Left ventricle myocardium inferior (tissue), 1 donor: ENCODE measurements around the gene COL25A1. TPM values are rescaled to one million over a fixed set of nuclear protein-coding genes. Genes with fewer than 3 reads are reported as not detected.

Experiments
- DNase-seq: peaks from one replicate; pipeline ENCODE4 v3.0.0-alpha.2; 2020
- H3K27ac ChIP-seq: fragments of 200-600 bp; replicated peaks from 2 replicates; pipeline ENCODE4 v1.8.0; 2021
- H3K27me3 ChIP-seq: fragments of 200-600 bp; 2 replicates; pipeline ENCODE4 v1.8.0; 2021; ENCODE audit warnings: low read depth
- H3K36me3 ChIP-seq: fragments of 200-600 bp; 2 replicates; pipeline ENCODE4 v1.8.0; 2021
- H3K4me1 ChIP-seq: fragments of 200-600 bp; 2 replicates; pipeline ENCODE4 v1.8.0; 2021
- H3K4me3 ChIP-seq: fragments of 200-600 bp; 2 replicates; pipeline ENCODE4 v1.8.0; 2021; ENCODE audit warnings: mild to moderate bottlenecking, moderate library complexity
- H3K9me3 ChIP-seq: fragments of 200-600 bp; replicated peaks from 2 replicates; pipeline ENCODE4 v1.8.0; 2021
- CTCF ChIP-seq: fragments of 200-600 bp; IDR thresholded peaks from 2 replicates; pipeline ENCODE4 v1.8.0; 2021; ENCODE audit warnings: antibody characterized with exemption, mild to moderate bottlenecking, borderline replicate concordance
- intact Hi-C: fragments of 100-400 bp; cut with micrococcal nuclease; formaldehyde crosslinking; loops from one replicate; pipeline ENCODE4 v1.11.0; 2022
- total RNA-seq: library from RNA; stranded (reverse); fragmentation: NEBNext Ultra II Directional; extraction: Animal tissue kit (Norgen Biotek cat#: 25700); gene quantifications from one replicate; pipeline ENCODE4 v1.2.1, GENCODE V29; 2021
- donor health status: DM: no; HTN: yes; CAD: no; lungs with severe emphysema.

Gene COL25A1
- total RNA-seq, 1 donor from 2014 or later = 0.77 TPM

GRCh38 chr4:109156356-109156755 lies 146.1 kb downstream of the COL25A1 start:
- TF ChIP-seq CTCF = no peak
- Histone ChIP-seq H3K9me3 (no peaks in the 10 kb centered on the region), H3K27me3 (no peaks in the 10 kb centered on the region), H3K4me1 (no peaks in the 10 kb centered on the region), H3K27ac (no peak overlapping the region), H3K36me3 (no peaks in the 10 kb centered on the region), H3K4me3 (no peak overlapping the region)
- DNase-seq = no peak
- intact Hi-C loops = no loop called here

- intact Hi-C loops = no loop called here
- Histone ChIP-seq H3K9me3 (no peaks in the 10 kb centered on the region), H3K4me1 (no peaks in the 10 kb centered on the region), H3K27me3 (no peaks in the 10 kb centered on the region), H3K27ac (no peak overlapping the region), H3K4me3 (no peak overlapping the region), H3K36me3 (no peaks in the 10 kb centered on the region)
- TF ChIP-seq CTCF = no peak
- no peak for DNase-seq
Observed at GRCh38 chr4:109155682-109156283, 146.7 kb downstream of the COL25A1 start.

- no peaks in the 10 kb centered on the region for H3K9me3 ChIP-seq
- TF ChIP-seq CTCF = no peak
- H3K36me3 ChIP-seq = no peaks in the 10 kb centered on the region
- H3K4me1 ChIP-seq = no peaks in the 10 kb centered on the region
- DNase-seq = no peak
- intact Hi-C loops = no loop called here
- no peak overlapping the region for H3K27ac ChIP-seq
- no peak overlapping the region for H3K4me3 ChIP-seq
- no peaks in the 10 kb centered on the region for H3K27me3 ChIP-seq
Observed at GRCh38 chr4:109155084-109155483, 147.4 kb downstream of the COL25A1 start.

GRCh38 chr4:109154424-109154823 lies 148.0 kb downstream of the COL25A1 start:
- intact Hi-C loops = no loop called here
- no peak overlapping the region for H3K27ac ChIP-seq
- TF ChIP-seq CTCF = no peak
- DNase-seq = no peak
- no peak overlapping the region for H3K4me3 ChIP-seq
- H3K27me3 ChIP-seq = no peaks in the 10 kb centered on the region
- no peaks in the 10 kb centered on the region for H3K36me3 ChIP-seq
- no peaks in the 10 kb centered on the region for H3K9me3 ChIP-seq
- H3K4me1 ChIP-seq = no peaks in the 10 kb centered on the region

- no peaks in the 10 kb centered on the region for H3K4me1 ChIP-seq
- H3K27ac ChIP-seq = no peak overlapping the region
- H3K9me3 ChIP-seq = no peaks in the 10 kb centered on the region
- no peaks in the 10 kb centered on the region for H3K27me3 ChIP-seq
- H3K36me3 ChIP-seq = no peaks in the 10 kb centered on the region
- DNase-seq = no peak
- intact Hi-C loops = no loop called here
- TF ChIP-seq CTCF = no peak
- H3K4me3 ChIP-seq = no peak overlapping the region
Observed at GRCh38 chr4:109149836-109150235, 152.6 kb downstream of the COL25A1 start.
